Loucy (cell line): ENCODE measurements around the gene UBTD2.

Experiments
- H2AFZ ChIP-seq: fragments of 200-600 bp; sonication (generic); 2 replicates; pipeline ENCODE4 v1.6.0; 2016; ENCODE audit warnings: antibody characterized with exemption, mild to moderate bottlenecking, low read length, moderate library complexity
- H3F3A ChIP-seq: fragments of 200-600 bp; 2 replicates; pipeline ENCODE4 v1.6.0; 2016; ENCODE audit warnings: antibody characterized with exemption, low read depth, mild to moderate bottlenecking
- H3K27me3 ChIP-seq: fragments of 200-600 bp; sonication (generic); 2 replicates; pipeline ENCODE4 v1.6.1; 2014; ENCODE audit warnings: low read length, mild to moderate bottlenecking; ENCODE audit not compliant: insufficient read depth, poor library complexity, severe bottlenecking
- H3K36me3 ChIP-seq: fragments of 200-600 bp; sonication (generic); 2 replicates; pipeline ENCODE4 v1.6.1; 2016; ENCODE audit warnings: low read length; ENCODE audit not compliant: insufficient read depth
- H3K4me1 ChIP-seq: fragments of 200-600 bp; sonication (generic); 2 replicates; pipeline ENCODE4 v1.5.1; 2014; ENCODE audit warnings: low read length, mild to moderate bottlenecking; ENCODE audit not compliant: insufficient read depth, poor library complexity, severe bottlenecking
- H3K4me2 ChIP-seq: fragments of 200-600 bp; sonication (generic); 2 replicates; pipeline ENCODE4 v1.6.0; 2014; ENCODE audit warnings: antibody characterized with exemption, low read length, low read depth, mild to moderate bottlenecking; ENCODE audit not compliant: poor library complexity, severe bottlenecking
- H3K4me3 ChIP-seq: fragments of 200-600 bp; sonication (generic); 2 replicates; pipeline ENCODE4 v1.5.1; 2014; ENCODE audit warnings: low read length, mild to moderate bottlenecking, mixed read lengths; ENCODE audit not compliant: poor library complexity, severe bottlenecking
- H3K79me2 ChIP-seq: fragments of 200-600 bp; sonication (generic); 2 replicates; pipeline ENCODE4 v1.6.1; 2014; ENCODE audit warnings: low read length; ENCODE audit not compliant: insufficient read depth
- H3K9ac ChIP-seq: fragments of 200-600 bp; sonication (generic); 2 replicates; pipeline ENCODE4 v1.6.0; 2014; ENCODE audit warnings: mild to moderate bottlenecking, low read depth, low read length, moderate library complexity; ENCODE audit not compliant: poor library complexity, severe bottlenecking
- H3K9me2 ChIP-seq: fragments of 200-600 bp; sonication (generic); replicated peaks from 2 replicates; pipeline ENCODE4 v1.6.1; 2016; ENCODE audit warnings: low read depth, low read length, mixed read lengths
- H3K9me3 ChIP-seq: fragments of 200-600 bp; sonication (generic); 2 replicates; pipeline ENCODE4 v1.6.1; 2014; ENCODE audit warnings: mild to moderate bottlenecking, antibody characterized with exemption, low read length, low read depth; ENCODE audit not compliant: insufficient read depth
- H4K20me1 ChIP-seq: fragments of 200-600 bp; sonication (generic); 2 replicates; pipeline ENCODE4 v1.6.0; 2014; ENCODE audit warnings: antibody characterized with exemption, low read length, mild to moderate bottlenecking; ENCODE audit not compliant: insufficient read depth, poor library complexity, severe bottlenecking
- EZH2phosphoT487 ChIP-seq: fragments of 200-600 bp; IDR thresholded peaks from 2 replicates; pipeline ENCODE4 v1.6.1; 2018; ENCODE audit warnings: antibody characterized with exemption, mild to moderate bottlenecking, moderate library complexity, borderline replicate concordance
- TF ChIP-seq, protein P1 (sequence below): fragments of 200-600 bp; sonication (generic); conservative IDR thresholded peaks from 2 replicates; pipeline ENCODE4 v1.5.1; 2014; ENCODE audit warnings: mild to moderate bottlenecking, antibody characterized with exemption, low read length

The UBTD2 gene

DNA sequence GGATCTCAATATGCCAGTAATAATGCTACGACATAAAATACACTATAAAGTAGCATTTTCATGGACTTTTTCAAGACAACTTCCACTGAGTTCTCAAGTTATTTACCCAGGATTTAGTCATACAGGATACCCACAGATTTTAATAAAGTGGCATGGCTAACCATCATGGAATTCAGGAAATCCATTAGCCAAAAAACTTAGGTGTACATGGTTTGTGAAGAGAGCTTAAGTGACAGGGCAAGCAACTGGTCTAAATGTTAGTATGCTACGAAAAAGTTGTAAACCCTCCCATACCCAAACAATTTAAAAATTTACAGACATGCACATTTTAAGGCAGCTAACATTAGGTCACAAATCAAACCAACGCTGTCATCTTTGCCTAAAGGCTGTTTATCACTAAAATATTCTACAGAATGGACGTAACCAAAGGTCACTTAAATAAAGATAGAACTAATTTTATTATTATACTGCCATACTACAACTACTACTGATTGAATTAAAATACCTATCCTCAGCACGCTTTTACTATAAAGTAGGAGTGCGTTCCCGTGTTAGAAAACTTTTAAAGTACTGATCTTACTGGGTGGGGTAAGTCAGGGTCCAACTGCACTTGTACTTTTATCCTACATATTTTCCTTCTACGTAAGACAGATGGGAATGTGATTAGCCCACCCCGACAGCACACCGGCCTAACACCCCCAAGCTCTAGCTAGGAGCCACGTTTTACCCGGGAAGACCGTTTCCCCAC is 1.1 kb downstream of the UBTD2 start:
- Histone ChIP-seq H3K4me3 (peak overlapping the region; percentile 93), H3K9me3 (no peaks in the 10 kb centered on the region), H3K79me2 (peaks cover 58% of the 10 kb centered on the region), H3K4me1 (peaks cover 14% of the 10 kb centered on the region), H3K27me3 (no peaks in the 10 kb centered on the region), H3K9ac (peak overlapping the region; percentile 84), H2AFZ (no peak overlapping the region), H3K4me2 (peak overlapping the region; percentile 91), H3K9me2 (no peaks in the 10 kb centered on the region), H3F3A (no peaks in the 10 kb centered on the region), H3K36me3 (no peaks in the 10 kb centered on the region), H4K20me1 (peaks cover 25% of the 10 kb centered on the region)
- TF ChIP-seq EZH2phosphoT487 = no peak
- TF ChIP-seq, protein P1, sequence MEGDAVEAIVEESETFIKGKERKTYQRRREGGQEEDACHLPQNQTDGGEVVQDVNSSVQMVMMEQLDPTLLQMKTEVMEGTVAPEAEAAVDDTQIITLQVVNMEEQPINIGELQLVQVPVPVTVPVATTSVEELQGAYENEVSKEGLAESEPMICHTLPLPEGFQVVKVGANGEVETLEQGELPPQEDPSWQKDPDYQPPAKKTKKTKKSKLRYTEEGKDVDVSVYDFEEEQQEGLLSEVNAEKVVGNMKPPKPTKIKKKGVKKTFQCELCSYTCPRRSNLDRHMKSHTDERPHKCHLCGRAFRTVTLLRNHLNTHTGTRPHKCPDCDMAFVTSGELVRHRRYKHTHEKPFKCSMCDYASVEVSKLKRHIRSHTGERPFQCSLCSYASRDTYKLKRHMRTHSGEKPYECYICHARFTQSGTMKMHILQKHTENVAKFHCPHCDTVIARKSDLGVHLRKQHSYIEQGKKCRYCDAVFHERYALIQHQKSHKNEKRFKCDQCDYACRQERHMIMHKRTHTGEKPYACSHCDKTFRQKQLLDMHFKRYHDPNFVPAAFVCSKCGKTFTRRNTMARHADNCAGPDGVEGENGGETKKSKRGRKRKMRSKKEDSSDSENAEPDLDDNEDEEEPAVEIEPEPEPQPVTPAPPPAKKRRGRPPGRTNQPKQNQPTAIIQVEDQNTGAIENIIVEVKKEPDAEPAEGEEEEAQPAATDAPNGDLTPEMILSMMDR = no peak

DNA sequence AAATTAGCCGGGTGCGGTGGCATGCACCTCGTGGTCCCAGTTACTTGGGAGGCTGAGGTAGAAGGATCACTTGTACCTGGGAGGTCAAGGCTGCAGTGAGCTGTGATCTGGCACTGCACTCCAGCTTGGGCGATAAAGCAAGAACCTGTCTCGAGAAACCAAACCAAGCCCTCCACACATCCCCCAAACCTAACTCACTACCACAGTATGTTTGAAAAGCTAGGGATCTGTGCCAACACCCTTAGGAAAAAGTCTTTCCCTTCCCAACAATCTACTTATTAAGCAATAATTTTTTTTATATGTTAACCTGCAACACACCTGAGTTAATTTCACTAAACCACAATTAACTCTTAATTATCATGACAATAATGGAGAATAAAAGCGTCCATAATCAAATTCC is 2.2 kb downstream of the UBTD2 start:
- peak overlapping the region; percentile 84 for H3K9ac ChIP-seq
- H3K4me3 ChIP-seq = peak overlapping the region; percentile 93
- H3K4me2 ChIP-seq = peak overlapping the region; percentile 91
- H3K27me3 ChIP-seq = no peaks in the 10 kb centered on the region
- no peaks in the 10 kb centered on the region for H3K36me3 ChIP-seq
- H3K9me2 ChIP-seq = no peaks in the 10 kb centered on the region
- H2AFZ ChIP-seq = no peak overlapping the region
- peaks cover 69% of the 10 kb centered on the region for H3K79me2 ChIP-seq
- H3K9me3 ChIP-seq = no peaks in the 10 kb centered on the region
- TF ChIP-seq EZH2phosphoT487 = no peak
- TF ChIP-seq, protein P1 = no peak
- H3K4me1 ChIP-seq = peaks cover 14% of the 10 kb centered on the region
- peaks cover 32% of the 10 kb centered on the region for H4K20me1 ChIP-seq
- no peaks in the 10 kb centered on the region for H3F3A ChIP-seq

DNA sequence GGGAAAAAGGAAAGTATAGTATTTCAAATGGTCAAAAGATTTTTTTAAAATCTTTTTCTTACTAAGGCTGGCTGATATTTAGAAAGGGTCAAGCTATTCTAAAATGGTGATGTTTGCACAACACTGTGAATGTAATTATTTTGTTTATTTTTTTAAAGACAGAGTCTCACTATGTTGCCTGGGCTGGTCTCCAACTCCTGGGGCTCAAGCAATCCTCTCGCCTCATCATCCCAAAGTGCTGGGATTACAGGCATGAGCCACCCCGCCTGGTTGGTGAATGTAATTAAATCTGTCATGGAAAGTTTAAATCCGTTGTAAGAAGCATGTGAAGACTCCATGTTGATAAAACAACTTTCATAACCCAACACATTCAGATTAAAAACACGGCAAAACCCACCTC is 2.6 kb downstream of the UBTD2 start:
- Histone ChIP-seq H3K4me2 (peak overlapping the region; percentile 91), H3K9ac (peak overlapping the region; percentile 84)

More for the DNA sequence above, 2.6 kb downstream of the UBTD2 start:
- Histone ChIP-seq H3F3A (no peaks in the 10 kb centered on the region), H2AFZ (no peak overlapping the region), H4K20me1 (peaks cover 34% of the 10 kb centered on the region), H3K4me1 (peaks cover 14% of the 10 kb centered on the region), H3K36me3 (no peaks in the 10 kb centered on the region), H3K9me2 (no peaks in the 10 kb centered on the region), H3K27me3 (no peaks in the 10 kb centered on the region), H3K79me2 (peaks cover 73% of the 10 kb centered on the region), H3K9me3 (no peaks in the 10 kb centered on the region), H3K4me3 (peak overlapping the region; percentile 93)
- TF ChIP-seq, protein P1 = no peak
- no peak for TF ChIP-seq EZH2phosphoT487
